HepG2 (cell line): ENCODE results near the gene MAN2C1. TPM values are rescaled to one million over a fixed set of nuclear protein-coding genes. Genes with fewer than 3 reads are reported as not detected.

Source experiments
- BORCS8-MEF2B ChIP-seq: sonication (generic); formaldehyde crosslinking; IDR thresholded peaks from 2 replicates; pipeline ENCODE4 v1.8.0; 2022; ENCODE audit warnings: mild to moderate bottlenecking, missing genetic modification reagents
- CERS6 ChIP-seq: sonication (generic); formaldehyde crosslinking; IDR thresholded peaks from 2 replicates; pipeline ENCODE4 v1.5.0; 2020; ENCODE audit warnings: missing genetic modification reagents
- DMAP1 ChIP-seq: IDR thresholded peaks from 2 replicates; pipeline ENCODE4 v1.6.1; 2016
- REL ChIP-seq: sonication (generic); formaldehyde crosslinking; conservative IDR thresholded peaks from 2 replicates; pipeline ENCODE4 v1.8.0; 2022; ENCODE audit warnings: mild to moderate bottlenecking, missing genetic modification reagents, moderate library complexity
- RXRA ChIP-seq: sonication (generic); formaldehyde crosslinking; IDR thresholded peaks from 2 replicates; pipeline ENCODE4 v1.5.1; 2020; ENCODE audit warnings: missing genetic modification reagents
- ZFP41 ChIP-seq: sonication (generic); formaldehyde crosslinking; IDR thresholded peaks from 2 replicates; pipeline ENCODE4 v1.4.0; 2020; ENCODE audit warnings: mild to moderate bottlenecking, missing genetic modification reagents, borderline replicate concordance
- ZFP82 ChIP-seq: sonication (generic); formaldehyde crosslinking; IDR thresholded peaks from 2 replicates; pipeline ENCODE4 v1.5.1; 2020; ENCODE audit warnings: mild to moderate bottlenecking, missing genetic modification reagents, borderline replicate concordance
- ZHX2 ChIP-seq, 2 experiments: sonication (generic) in 1 of 2; formaldehyde crosslinking in 1 of 2; IDR thresholded peaks; 2 replicates each; pipeline versions ENCODE4 v1.6.1 to v1.9.0; 2014 to 2022; ENCODE audit warnings: antibody characterized with exemption in 1 of 2, borderline replicate concordance in 1 of 2, inconsistent platforms in 1 of 2, low read depth in 1 of 2, missing genetic modification reagents in 1 of 2
- ZNF3 ChIP-seq: IDR thresholded peaks from 2 replicates; pipeline ENCODE4 v1.7.0; 2017; ENCODE audit warnings: inconsistent platforms
- ZNF547 ChIP-seq: sonication (generic); formaldehyde crosslinking; IDR thresholded peaks from 2 replicates; pipeline ENCODE4 v1.5.1; 2020; ENCODE audit warnings: mild to moderate bottlenecking, missing genetic modification reagents
- ZNF557 ChIP-seq: sonication (generic); formaldehyde crosslinking; IDR thresholded peaks from 2 replicates; pipeline ENCODE4 v1.4.0; 2020; ENCODE audit warnings: missing genetic modification reagents
- ZNF605 ChIP-seq: sonication (generic); formaldehyde crosslinking; IDR thresholded peaks from 2 replicates; pipeline ENCODE4 v1.8.0; 2022; ENCODE audit warnings: mild to moderate bottlenecking, missing genetic modification reagents
- ZNF609 ChIP-seq: sonication (generic); formaldehyde crosslinking; IDR thresholded peaks from 2 replicates; pipeline ENCODE4 v1.4.0; 2020; ENCODE audit warnings: mild to moderate bottlenecking, missing genetic modification reagents, borderline replicate concordance
- ZNF672 ChIP-seq: sonication (generic); formaldehyde crosslinking; IDR thresholded peaks from 2 replicates; pipeline ENCODE4 v1.8.1; 2022; ENCODE audit warnings: missing genetic modification reagents
- ZNF724P ChIP-seq: sonication (generic); formaldehyde crosslinking; IDR thresholded peaks from 2 replicates; pipeline ENCODE4 v1.8.0; 2022; ENCODE audit warnings: missing genetic modification reagents, borderline replicate concordance
- ZNF772 ChIP-seq: sonication (generic); formaldehyde crosslinking; IDR thresholded peaks from 2 replicates; pipeline ENCODE4 v1.5.0; 2020; ENCODE audit warnings: mild to moderate bottlenecking, missing genetic modification reagents
- ZSCAN30 ChIP-seq: sonication (generic); formaldehyde crosslinking; IDR thresholded peaks from 2 replicates; pipeline ENCODE4 v1.5.0; 2020; ENCODE audit warnings: mild to moderate bottlenecking, missing genetic modification reagents
- polyA plus RNA-seq, 8 experiments: library from polyadenylated mRNA; depleted of rRNA in 3 of 8; stranded (reverse) in 7 of 8; unstranded in 1 of 8; fragments of >200 nt; fragmentation: Illumina TruSeq in 4 of 8; extraction: Trizol in 4 of 8; gene quantifications; 2 replicates each; pipeline versions ENCODE4 v1.2.1 to v1.2.3, GENCODE V29; 2011 to 2016; ENCODE audit warnings: low read depth in 4 of 8, missing spikeins in 1 of 8, mixed read lengths in 1 of 8; ENCODE audit not compliant: insufficient read depth in 1 of 8
- total RNA-seq, 5 experiments: library from RNA; depleted of rRNA; stranded (reverse); fragments of >200 nt; fragmentation: Illumina TruSeq; extraction: Trizol; gene quantifications; 2 replicates each; pipeline ENCODE4 v1.2.3, GENCODE V29; 2016; ENCODE audit warnings: low read depth in 1 of 5

Gene MAN2C1
- total and polyA plus RNA-seq, 2 of the 13 experiments (the other 11 are each of a cell fraction or from before 2014, with no cell fraction given) = 62.6 to 71.0 TPM

GRCh38 chr15:75367913-75368688 lies at the start of gene MAN2C1 (continued):
- TF ChIP-seq ZNF672 (0 out of 2 replicates have a peak, but pooled peaks have one; percentile 67), DMAP1 (peak; percentile 96), CERS6 (no peak), ZNF609 (CRISPR knock-in tag) (peak; percentile 49), ZNF605 (CRISPR knock-in tag) (peak; percentile 52; the same call in 1 of the 2 replicates), ZNF547 (CRISPR knock-in tag) (peak; percentile 96; the same call in 1 of the 2 replicates), REL (CRISPR knock-in tag) (peak; percentile 31; the same call in 1 of the 2 replicates), ZHX2 (IDR thresholded peaks at IDR 0.05; ENCODE audit: low read depth) (peak; percentile 83), ZHX2 (CRISPR knock-in tag; IDR thresholded peaks at IDR 0.05; ENCODE audit: borderline replicate concordance) (0 out of 2 replicates have a peak, but pooled peaks have one; percentile 31), ZNF557 (CRISPR knock-in tag) (peak; percentile 16; the same call in 1 of the 2 replicates), ZNF772 (CRISPR knock-in tag) (peak; percentile 78), BORCS8-MEF2B (CRISPR knock-in tag) (peak; percentile 80), ZFP41 (CRISPR knock-in tag) (peak; percentile 52; the same call in 1 of the 2 replicates), ZSCAN30 (CRISPR knock-in tag) (no peak), ZNF724P (CRISPR knock-in tag) (no peak), ZFP82 (peak; percentile 94), RXRA (CRISPR knock-in tag) (peak; percentile 65), ZNF3 (CRISPR knock-in tag) (0 out of 2 replicates have a peak, but pooled peaks have one; percentile 31)
